ENCODE results near the gene CDC123.
"Not testable (repeated sequence)": the region's sequence is repeated elsewhere in the genome, so short reads cannot be mapped to it uniquely, and the experiment has no call there.

CDC123 gene

GRCh38 chr10:12188656-12189055 lies 7.3 kb upstream of the CDC123 start:
- in situ Hi-C loops (cut with MboI; ENCODE audit: low sequenced_read_pairs), result no loop called here

- in situ Hi-C loops (cut with MboI; ENCODE audit: low sequenced_read_pairs), result no loop called here
Measured at GRCh38 chr10:12189426-12189825, 6.6 kb upstream of the CDC123 start.

GRCh38 chr10:12191715-12192114 lies 4.3 kb upstream of the CDC123 start:
- in situ Hi-C loops (cut with MboI; ENCODE audit: low sequenced_read_pairs), result no loop called here

GRCh38 chr10:12193193-12193592 lies 2.8 kb upstream of the CDC123 start:
- in situ Hi-C loops (cut with MboI; ENCODE audit: low sequenced_read_pairs), result no loop called here

- in situ Hi-C loops (cut with MboI; ENCODE audit: low sequenced_read_pairs), result no loop called here
Measured at GRCh38 chr10:12194752-12195271, 1.2 kb upstream of the CDC123 start.

- in situ Hi-C loops (cut with MboI; ENCODE audit: low sequenced_read_pairs), result no loop called here
Measured at GRCh38 chr10:12195281-12195602, 746 bp upstream of the CDC123 start.

GRCh38 chr10:12196531-12197211 lies 683 bp downstream of the CDC123 start:
- in situ Hi-C loops (cut with MboI; ENCODE audit: low sequenced_read_pairs), result no loop called here

- in situ Hi-C loops (cut with MboI; ENCODE audit: low sequenced_read_pairs), result no loop called here
Measured at GRCh38 chr10:12198156-12198555, 2.2 kb downstream of the CDC123 start.

GRCh38 chr10:12200850-12201249 lies 4.9 kb downstream of the CDC123 start:
- in situ Hi-C loops (cut with MboI; ENCODE audit: low sequenced_read_pairs), result no loop called here

GRCh38 chr10:12201543-12201942 lies 5.6 kb downstream of the CDC123 start:
- in situ Hi-C loops (cut with MboI; ENCODE audit: low sequenced_read_pairs), result no loop called here

GRCh38 chr10:12202226-12202625 lies 6.2 kb downstream of the CDC123 start:
- in situ Hi-C loops (cut with MboI; ENCODE audit: low sequenced_read_pairs), result no loop called here

- in situ Hi-C loops (cut with MboI; ENCODE audit: low sequenced_read_pairs), result no loop called here
Measured at GRCh38 chr10:12205082-12205481, 9.1 kb downstream of the CDC123 start.

GRCh38 chr10:12207114-12207513 lies 11.1 kb downstream of the CDC123 start:
- in situ Hi-C loops (cut with MboI; ENCODE audit: low sequenced_read_pairs), result no loop called here

GRCh38 chr10:12208460-12208859 lies 12.5 kb downstream of the CDC123 start:
- in situ Hi-C loops (cut with MboI; ENCODE audit: low sequenced_read_pairs), result no loop called here

- in situ Hi-C loops (cut with MboI; ENCODE audit: low sequenced_read_pairs), result no loop called here
Measured at GRCh38 chr10:12212454-12212853, 16.5 kb downstream of the CDC123 start.

GRCh38 chr10:12213621-12214020 lies 17.6 kb downstream of the CDC123 start:
- in situ Hi-C loops (cut with MboI; ENCODE audit: low sequenced_read_pairs), result no loop called here

- in situ Hi-C loops (cut with MboI; ENCODE audit: low sequenced_read_pairs), result no loop called here
Measured at GRCh38 chr10:12214093-12214492, 18.1 kb downstream of the CDC123 start.

GRCh38 chr10:12214763-12215218 lies 18.8 kb downstream of the CDC123 start:
- in situ Hi-C loops (cut with MboI; ENCODE audit: low sequenced_read_pairs), result no loop called here

- in situ Hi-C loops (cut with MboI; ENCODE audit: low sequenced_read_pairs), result no loop called here
Measured at GRCh38 chr10:12218991-12219390, 23.0 kb downstream of the CDC123 start.

- in situ Hi-C loops (cut with MboI; ENCODE audit: low sequenced_read_pairs), result no loop called here
Measured at GRCh38 chr10:12221323-12222298, 25.6 kb downstream of the CDC123 start.

GRCh38 chr10:12225444-12225843 lies 29.5 kb downstream of the CDC123 start:
- in situ Hi-C loops (cut with MboI; ENCODE audit: low sequenced_read_pairs), result no loop called here

GRCh38 chr10:12226438-12226837 lies 30.4 kb downstream of the CDC123 start:
- in situ Hi-C loops (cut with MboI; ENCODE audit: low sequenced_read_pairs), result not testable (repeated sequence)

All from HL-60/S4 treated with phorbol 12-myristate 13-acetate at 8.2 ng/mL for 4 days and 3 days (cell line).